Epithelial cell of proximal tubule (primary cell): ENCODE data around the gene AACS. TPM values are rescaled to one million over a fixed set of nuclear protein-coding genes. Genes with fewer than 3 reads are reported as not detected.

ENCODE experiments used
- DNase-seq: peaks from one replicate; pipeline ENCODE4 v3.0.0-alpha.2; 2011; ENCODE audit warnings: low read depth
- H3K4me3 ChIP-seq: 2 replicates; pipeline ENCODE4 v1.5.1; 2011; ENCODE audit warnings: low read depth, mild to moderate bottlenecking, low read length
- total RNA-seq: library from RNA; depleted of rRNA; stranded (reverse); fragments of >200 nt; gene quantifications from 2 replicates; pipeline ENCODE4 v1.2.3, GENCODE V29; 2015
- TF ChIP-seq, protein P1 (sequence below): conservative IDR thresholded peaks from 2 replicates; pipeline ENCODE4 v1.5.1; 2012; ENCODE audit warnings: low read depth, mild to moderate bottlenecking, low read length

Gene AACS
- total RNA-seq, 1 donor from 2014 or later, result 20.6 TPM

DNA sequence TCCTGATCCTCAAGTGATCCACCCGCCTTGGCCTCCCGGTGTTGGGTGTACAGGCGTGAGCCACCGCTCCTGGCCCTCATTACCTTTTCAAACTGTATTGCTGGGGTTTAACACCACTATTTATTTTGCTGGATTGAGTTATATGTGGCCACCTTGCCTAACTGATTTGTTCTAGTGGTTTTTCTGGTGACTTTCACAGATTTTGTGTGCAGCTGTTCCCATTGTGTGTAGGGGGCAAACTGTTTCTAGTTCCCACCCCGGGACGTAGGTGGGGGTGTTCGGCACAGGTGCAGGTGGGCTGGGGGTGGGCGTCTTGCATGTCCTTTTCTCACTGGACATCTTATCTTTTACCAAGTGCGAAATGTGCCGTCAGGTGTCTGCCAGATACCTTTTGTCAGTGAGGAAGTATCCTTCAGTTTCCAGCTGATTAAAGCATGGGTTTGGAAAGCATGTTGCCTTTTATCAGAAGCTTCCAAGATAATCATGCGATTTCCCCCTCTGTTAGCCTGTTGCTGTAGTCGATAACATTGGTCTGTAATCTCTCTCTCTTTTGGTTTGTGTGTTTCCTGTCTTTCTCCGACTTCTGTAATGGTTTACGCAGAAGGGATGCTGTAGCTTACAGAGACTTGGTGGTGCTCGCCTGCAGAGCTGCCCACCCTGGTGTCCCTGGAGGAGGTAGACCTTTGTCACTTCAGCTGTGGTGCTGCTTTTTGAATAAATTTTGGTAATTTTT lies 33.6 kb downstream of the AACS start:
- TF ChIP-seq, protein P1, sequence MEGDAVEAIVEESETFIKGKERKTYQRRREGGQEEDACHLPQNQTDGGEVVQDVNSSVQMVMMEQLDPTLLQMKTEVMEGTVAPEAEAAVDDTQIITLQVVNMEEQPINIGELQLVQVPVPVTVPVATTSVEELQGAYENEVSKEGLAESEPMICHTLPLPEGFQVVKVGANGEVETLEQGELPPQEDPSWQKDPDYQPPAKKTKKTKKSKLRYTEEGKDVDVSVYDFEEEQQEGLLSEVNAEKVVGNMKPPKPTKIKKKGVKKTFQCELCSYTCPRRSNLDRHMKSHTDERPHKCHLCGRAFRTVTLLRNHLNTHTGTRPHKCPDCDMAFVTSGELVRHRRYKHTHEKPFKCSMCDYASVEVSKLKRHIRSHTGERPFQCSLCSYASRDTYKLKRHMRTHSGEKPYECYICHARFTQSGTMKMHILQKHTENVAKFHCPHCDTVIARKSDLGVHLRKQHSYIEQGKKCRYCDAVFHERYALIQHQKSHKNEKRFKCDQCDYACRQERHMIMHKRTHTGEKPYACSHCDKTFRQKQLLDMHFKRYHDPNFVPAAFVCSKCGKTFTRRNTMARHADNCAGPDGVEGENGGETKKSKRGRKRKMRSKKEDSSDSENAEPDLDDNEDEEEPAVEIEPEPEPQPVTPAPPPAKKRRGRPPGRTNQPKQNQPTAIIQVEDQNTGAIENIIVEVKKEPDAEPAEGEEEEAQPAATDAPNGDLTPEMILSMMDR, result no peak
- no peak overlapping the region for H3K4me3 ChIP-seq
- no peak for DNase-seq

DNA sequence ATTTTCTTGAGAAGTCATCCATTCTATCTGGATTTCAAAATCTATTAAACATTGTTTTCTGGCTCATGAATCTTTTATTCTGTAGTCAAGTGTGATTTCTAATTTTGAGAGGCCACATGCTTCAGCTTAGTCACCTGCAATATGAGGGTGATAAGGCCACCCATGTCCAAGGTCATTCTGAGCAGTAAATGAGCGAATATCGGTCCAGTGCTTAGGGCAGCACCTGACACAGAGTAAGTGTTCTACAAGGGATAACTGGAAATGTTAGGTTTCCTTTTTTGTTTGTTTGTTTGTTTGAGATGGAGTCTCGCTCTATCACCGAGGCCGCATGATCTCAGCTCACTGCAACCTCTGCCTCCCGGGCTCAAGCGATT lies 34.2 kb downstream of the AACS start:
- DNase-seq, result no peak
- H3K4me3 ChIP-seq, result no peak overlapping the region
- TF ChIP-seq, protein P1, result no peak

DNA sequence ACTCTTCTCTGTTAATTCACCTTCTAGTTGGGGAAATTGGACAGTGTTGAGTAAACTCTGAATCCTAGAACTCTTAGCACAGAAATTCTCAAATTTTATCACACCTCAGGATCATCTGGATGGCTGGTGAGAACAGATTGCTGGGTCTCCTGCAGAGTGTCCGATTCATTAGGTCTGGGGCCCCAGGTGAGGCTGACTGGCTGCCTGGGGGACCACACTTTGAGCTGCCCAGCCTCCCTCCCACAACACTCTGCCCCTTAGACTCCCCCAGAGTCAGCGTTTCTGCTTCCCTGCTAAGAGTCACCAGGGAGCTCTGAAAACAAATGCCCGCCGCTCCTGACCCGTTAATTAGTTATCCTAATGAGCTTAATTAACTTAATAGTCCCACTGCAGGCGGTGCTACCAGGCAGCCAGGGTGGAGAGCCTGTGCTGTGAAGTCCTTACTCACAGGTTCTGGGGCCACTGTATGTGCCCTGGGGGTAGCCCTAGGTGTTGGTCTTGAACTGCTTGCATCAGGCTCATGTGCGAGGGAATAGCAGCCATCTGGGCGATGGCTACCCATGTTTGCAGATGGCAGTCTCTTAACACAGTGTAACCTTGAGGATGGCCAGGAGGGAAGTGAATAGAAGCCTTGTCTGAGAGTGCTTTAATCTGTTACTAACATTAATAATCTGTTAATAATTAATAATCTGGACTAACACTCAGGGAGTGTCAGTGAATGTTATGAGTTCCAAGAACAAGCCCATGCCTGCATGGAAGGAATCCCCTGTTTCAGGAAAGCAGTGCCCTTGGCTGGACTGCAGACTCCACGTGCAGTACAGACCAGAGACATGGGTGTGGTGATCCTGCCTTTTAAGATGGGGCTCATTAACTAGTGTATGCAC lies 35.6 kb downstream of the AACS start:
- TF ChIP-seq, protein P1, result no peak
- DNase-seq, result peak; percentile 18
- H3K4me3 ChIP-seq, result no peak overlapping the region

DNA sequence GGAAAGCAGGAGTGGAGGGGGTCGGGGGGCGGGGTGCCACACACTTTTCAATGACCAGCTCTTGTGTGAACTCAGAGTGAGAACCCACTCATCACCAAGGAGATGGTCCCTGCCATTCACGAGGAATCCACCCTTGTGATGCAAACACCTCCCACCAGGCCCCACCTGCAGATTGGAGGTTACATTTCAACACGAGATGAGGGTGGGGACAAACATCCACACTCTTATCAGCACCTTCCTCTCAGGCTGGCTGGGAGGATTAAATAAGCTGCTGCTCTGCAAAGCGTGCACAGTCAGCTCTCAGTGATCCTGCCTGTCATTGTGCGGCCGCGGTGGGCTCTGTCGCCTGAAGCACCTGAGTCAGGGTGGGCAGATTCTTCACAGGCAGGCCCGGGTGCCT lies 39.7 kb downstream of the AACS start:
- no peak overlapping the region for H3K4me3 ChIP-seq
- TF ChIP-seq, protein P1, result no peak
- no peak for DNase-seq

DNA sequence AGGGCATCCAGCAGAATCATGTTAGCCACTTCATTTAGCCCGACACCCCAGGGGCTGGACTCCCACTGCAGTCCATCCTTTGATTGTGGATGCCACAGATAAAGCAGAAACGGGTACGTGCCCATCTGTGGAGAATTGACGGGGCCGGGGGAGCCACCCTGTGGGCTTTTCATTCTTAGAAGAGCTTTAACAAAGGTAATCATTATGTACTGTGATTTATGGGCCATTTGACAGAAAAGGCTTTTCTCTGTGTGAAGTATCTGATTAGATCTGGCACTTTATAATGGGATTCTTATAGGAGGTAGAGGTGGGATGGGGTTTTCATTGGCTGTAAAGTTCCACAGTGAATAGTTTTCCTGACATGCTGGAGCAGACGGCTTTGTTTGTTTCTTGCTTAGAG lies 40.4 kb downstream of the AACS start:
- H3K4me3 ChIP-seq, result no peak overlapping the region
- DNase-seq, result no peak
- TF ChIP-seq, protein P1, result no peak

DNA sequence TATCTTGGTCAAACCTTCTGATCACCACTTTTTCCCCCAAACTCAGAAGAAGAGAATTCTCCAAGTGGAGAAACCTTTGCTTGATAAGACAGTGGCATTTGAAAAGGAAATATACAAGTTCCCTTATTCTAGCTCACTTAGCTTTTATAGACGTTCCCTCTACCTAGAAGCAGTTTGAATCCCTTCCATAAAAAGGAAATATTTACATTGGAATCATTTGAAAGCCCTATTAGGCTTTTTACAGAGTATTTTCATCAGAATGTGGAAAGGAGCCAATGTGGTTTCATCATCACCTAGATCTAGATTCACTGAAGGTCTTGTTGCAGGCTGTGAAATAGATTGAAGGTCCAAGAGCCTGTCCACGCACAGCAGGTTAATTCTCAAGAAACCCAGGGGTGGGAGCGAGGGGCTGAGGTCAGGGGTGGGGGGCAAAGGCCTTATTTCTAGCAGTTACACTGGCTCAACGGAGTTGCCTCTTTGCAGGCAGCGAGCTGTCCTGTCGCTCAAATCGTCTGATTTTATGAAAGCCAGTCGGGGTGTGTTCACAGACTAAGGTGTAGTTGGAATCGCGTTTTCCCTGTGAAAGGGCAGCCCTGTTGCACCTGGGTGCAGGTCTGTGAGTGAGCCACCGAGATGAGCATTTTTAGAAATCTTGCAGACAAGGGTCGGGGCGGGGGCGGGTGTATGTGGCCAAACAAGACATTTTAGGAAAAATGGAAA lies 45.6 kb downstream of the AACS start:
- TF ChIP-seq, protein P1, result no peak
- H3K4me3 ChIP-seq, result no peak overlapping the region
- no peak for DNase-seq
